ENCODE results near the gene CFAP20.

The CFAP20 gene

GRCh38 chr16:58124601-58124915, 4.6 kb downstream of the CFAP20 start:
- no peak for DNase-seq

GRCh38 chr16:58123896-58124600, 5.1 kb downstream of the CFAP20 start:
- DNase-seq = no peak

- DNase-seq = no peak
These were observed 8.0 kb downstream of the CFAP20 start for GRCh38 chr16:58121132-58121531.

- no peak for DNase-seq
These were observed 8.9 kb downstream of the CFAP20 start for GRCh38 chr16:58120234-58120633.

- no peak for DNase-seq
These were observed 9.7 kb downstream of the CFAP20 start for GRCh38 chr16:58119509-58119845.

GRCh38 chr16:58118801-58119508, 10.2 kb downstream of the CFAP20 start:
- DNase-seq = no peak

GRCh38 chr16:58116529-58116928, 12.7 kb downstream of the CFAP20 start:
- no peak for DNase-seq

- DNase-seq = no peak
These were observed 13.1 kb downstream of the CFAP20 start for GRCh38 chr16:58116081-58116480.

GRCh38 chr16:58114827-58115825, 14.1 kb downstream of the CFAP20 start:
- DNase-seq = no peak

- no peak for DNase-seq
These were observed 17.9 kb downstream of the CFAP20 start for GRCh38 chr16:58111302-58111627.

GRCh38 chr16:58110571-58111301, 18.4 kb downstream of the CFAP20 start:
- DNase-seq = no peak

- DNase-seq = no peak
These were observed 19.3 kb downstream of the CFAP20 start for GRCh38 chr16:58109881-58110280.

GRCh38 chr16:58109330-58109729, 19.9 kb downstream of the CFAP20 start:
- no peak for DNase-seq

GRCh38 chr16:58107709-58108108, 21.5 kb downstream of the CFAP20 start:
- no peak for DNase-seq

- DNase-seq = no peak
These were observed 22.0 kb downstream of the CFAP20 start for GRCh38 chr16:58107228-58107627.

GRCh38 chr16:58105631-58106030, 23.6 kb downstream of the CFAP20 start:
- no peak for DNase-seq

GRCh38 chr16:58102665-58103392, 26.4 kb downstream of the CFAP20 start:
- no peak for DNase-seq

GRCh38 chr16:58099956-58100300, 29.3 kb downstream of the CFAP20 start:
- DNase-seq = no peak

GRCh38 chr16:58099097-58099955, 29.9 kb downstream of the CFAP20 start:
- DNase-seq = no peak

- DNase-seq = no peak
These were observed 30.7 kb downstream of the CFAP20 start for GRCh38 chr16:58098207-58099096.

Data from T-helper 2 cell (primary cell).